BJ (cell line): ENCODE data around the gene MEGF6. TPM values are rescaled to one million over a fixed set of nuclear protein-coding genes. Genes with fewer than 3 reads are reported as not detected.

ENCODE experiments used
- CTCF ChIA-PET: fragments of 350-600 bp; formaldehyde crosslinking; extraction: SDS; loops from one replicate; lab custom pipeline; 2021; ENCODE audit warnings: antibody characterized with exemption, inconsistent platforms; lab: Yijun Ruan, JAX
- POLR2A ChIA-PET: fragments of 300-600 bp; sonication (Branson Sonifier 250); formaldehyde crosslinking; extraction: SDS; loops from one replicate; lab custom pipeline; 2021; ENCODE audit warnings: antibody characterized with exemption; lab: Charles Lee
- DNase-seq: peaks from one replicate; pipeline ENCODE4 v3.0.0-alpha.2; 2011; ENCODE audit warnings: low read depth
- H3K27me3 ChIP-seq: 2 replicates; pipeline ENCODE4 v1.6.0; 2011; ENCODE audit warnings: low read length; ENCODE audit not compliant: control insufficient read depth, insufficient read depth
- H3K36me3 ChIP-seq: 2 replicates; pipeline ENCODE4 v1.5.1; 2011; ENCODE audit warnings: low read length; ENCODE audit not compliant: control insufficient read depth, insufficient read depth
- H3K4me3 ChIP-seq: 2 replicates; pipeline ENCODE4 v1.5.1; 2011; ENCODE audit warnings: low read depth, mild to moderate bottlenecking, control low read depth, low read length
- polyA plus RNA-seq: library from polyadenylated mRNA; depleted of rRNA; stranded (reverse); fragments of >200 nt; gene quantifications from 2 replicates; pipeline ENCODE4 v1.2.3, GENCODE V29; 2011
- TF ChIP-seq, protein P1 (sequence below): IDR thresholded peaks from 2 replicates; pipeline ENCODE4 v1.5.1; 2011; ENCODE audit warnings: low read depth, mild to moderate bottlenecking, control low read depth, inconsistent platforms, low read length, moderate library complexity; ENCODE audit not compliant: insufficient read depth

Gene MEGF6
- polyA plus RNA-seq, 1 experiment = 77.4 TPM

DNA sequence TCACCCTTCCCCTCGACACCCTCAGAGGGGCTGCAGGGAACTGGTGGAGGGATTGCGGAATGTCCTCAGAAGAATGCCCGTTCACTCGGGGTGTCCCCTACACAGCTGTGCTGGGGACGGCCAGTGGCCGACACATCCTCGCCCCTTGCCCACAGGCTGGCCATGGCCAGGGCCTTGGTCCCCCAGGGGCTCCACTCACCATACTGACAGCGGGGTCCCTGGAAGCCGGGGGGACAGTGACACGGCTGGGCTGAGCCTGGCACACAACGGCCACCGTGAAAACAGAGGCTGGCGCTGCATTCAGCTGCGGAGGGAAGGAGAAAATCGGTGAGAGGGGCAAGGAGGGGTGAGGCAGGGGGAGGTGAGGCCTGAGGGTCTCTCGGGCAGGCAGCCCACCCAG lies 31.7 kb downstream of the MEGF6 start:
- TF ChIP-seq, protein P1, sequence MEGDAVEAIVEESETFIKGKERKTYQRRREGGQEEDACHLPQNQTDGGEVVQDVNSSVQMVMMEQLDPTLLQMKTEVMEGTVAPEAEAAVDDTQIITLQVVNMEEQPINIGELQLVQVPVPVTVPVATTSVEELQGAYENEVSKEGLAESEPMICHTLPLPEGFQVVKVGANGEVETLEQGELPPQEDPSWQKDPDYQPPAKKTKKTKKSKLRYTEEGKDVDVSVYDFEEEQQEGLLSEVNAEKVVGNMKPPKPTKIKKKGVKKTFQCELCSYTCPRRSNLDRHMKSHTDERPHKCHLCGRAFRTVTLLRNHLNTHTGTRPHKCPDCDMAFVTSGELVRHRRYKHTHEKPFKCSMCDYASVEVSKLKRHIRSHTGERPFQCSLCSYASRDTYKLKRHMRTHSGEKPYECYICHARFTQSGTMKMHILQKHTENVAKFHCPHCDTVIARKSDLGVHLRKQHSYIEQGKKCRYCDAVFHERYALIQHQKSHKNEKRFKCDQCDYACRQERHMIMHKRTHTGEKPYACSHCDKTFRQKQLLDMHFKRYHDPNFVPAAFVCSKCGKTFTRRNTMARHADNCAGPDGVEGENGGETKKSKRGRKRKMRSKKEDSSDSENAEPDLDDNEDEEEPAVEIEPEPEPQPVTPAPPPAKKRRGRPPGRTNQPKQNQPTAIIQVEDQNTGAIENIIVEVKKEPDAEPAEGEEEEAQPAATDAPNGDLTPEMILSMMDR = no peak
- Histone ChIP-seq H3K4me3 (no peak overlapping the region), H3K36me3 (no peaks in the 10 kb centered on the region), H3K27me3 (no peaks in the 10 kb centered on the region; the same call in none of the 2 replicates)
- no peak for DNase-seq
- POLR2A ChIA-PET = no interaction called here
- CTCF ChIA-PET = interaction anchor here (0.7 kb wide), 1 partner anchor 15 kb away, joined by 4 read pairs; no protein-coding TSS in a partner anchor

DNA sequence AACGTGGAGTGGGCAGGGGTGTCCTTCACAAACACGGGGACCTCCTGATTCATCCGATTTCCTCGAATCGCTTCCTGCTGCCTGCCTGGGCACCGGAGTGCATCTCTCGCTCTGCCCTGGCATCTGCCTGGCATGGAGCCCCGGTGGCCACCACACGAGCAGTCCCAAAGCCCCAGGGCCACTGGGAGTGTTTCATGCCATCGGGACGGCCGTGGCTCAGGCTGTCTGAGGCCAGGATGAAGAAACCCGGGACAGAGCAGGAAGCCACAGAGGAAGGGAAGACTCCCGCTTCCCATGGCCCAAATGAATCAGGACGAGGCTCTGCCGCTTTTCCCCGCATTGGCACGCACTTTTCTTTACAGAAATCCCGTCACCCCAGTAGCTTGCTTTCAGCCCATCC lies 32.4 kb downstream of the MEGF6 start:
- DNase-seq = no peak
- H3K4me3 ChIP-seq = no peak overlapping the region
- ChIA-PET CTCF (interaction anchor here (0.7 to 1.3 kb wide), 3 partner anchors 8 to 26 kb away, joined by 4 to 5 read pairs (median 4); no protein-coding TSS in a partner anchor), POLR2A (no interaction called here)
- no peaks in the 10 kb centered on the region for H3K36me3 ChIP-seq
- TF ChIP-seq, protein P1 = no peak
- no peaks in the 10 kb centered on the region; the same call in none of the 2 replicates for H3K27me3 ChIP-seq

DNA sequence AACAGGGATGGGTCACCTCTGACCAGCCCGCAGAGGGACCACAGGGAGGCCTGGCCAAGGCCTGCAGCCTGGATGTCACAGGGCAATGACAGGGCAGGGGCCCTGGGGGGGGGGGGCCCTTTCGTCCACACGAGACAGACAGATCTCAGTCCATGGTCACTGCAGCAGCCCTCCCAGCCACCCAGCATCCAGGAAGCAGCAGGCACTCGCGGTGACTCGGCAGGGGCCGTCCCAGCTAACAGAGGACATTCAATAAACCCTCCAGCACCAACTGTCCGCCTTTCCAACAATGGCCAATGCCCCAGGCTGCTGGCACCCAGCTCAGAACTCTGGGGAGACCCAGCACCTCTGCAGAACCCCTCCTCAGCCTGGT lies 32.9 kb downstream of the MEGF6 start:
- ChIA-PET POLR2A (no interaction called here), CTCF (interaction anchor here (0.6 to 4.6 kb wide), 4 partner anchors 9 to 41 kb away, joined by 4 to 24 read pairs (median 4); no protein-coding TSS in a partner anchor)

DNA sequence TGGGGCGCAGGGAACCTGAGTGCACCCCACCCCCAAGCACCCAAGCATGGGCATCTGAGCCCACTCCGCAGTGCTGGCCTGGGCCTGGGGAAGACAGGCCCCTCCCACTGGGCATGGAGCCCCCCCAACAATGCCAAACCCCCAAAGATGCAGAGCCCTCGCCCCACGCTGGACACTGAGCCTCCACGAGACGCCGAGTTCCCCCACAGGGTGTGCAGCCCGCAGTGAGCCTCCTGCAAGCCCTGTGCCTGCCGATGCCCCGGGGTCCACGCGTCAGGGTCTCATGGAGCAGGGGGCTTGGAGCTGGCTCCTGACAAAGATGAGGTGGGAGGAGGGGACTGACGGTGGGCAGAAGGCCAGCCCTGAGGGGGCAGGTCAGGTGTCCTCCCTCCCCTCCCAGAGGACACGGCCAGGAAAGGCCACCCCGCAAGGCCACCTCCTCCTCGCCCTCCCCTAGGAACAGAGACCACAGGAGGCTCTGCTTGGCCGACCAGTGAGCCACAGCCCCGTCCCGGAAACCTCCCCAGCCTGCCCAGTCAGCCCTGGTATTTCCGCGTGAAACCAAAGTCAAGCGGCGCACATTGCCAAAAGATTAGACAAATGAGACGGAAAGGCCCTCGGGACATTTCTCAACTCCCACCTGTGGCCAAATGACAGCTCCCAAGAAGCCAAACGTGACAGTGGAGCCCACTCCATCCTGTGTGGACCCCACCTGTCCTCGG lies 33.4 kb downstream of the MEGF6 start:
- Histone ChIP-seq H3K4me3 (no peak overlapping the region), H3K27me3 (no peaks in the 10 kb centered on the region; the same call in none of the 2 replicates), H3K36me3 (no peaks in the 10 kb centered on the region)
- CTCF ChIA-PET = interaction anchor here (0.6 to 4.6 kb wide), 6 partner anchors 9 to 41 kb away, joined by 3 to 24 read pairs (median 4); no protein-coding TSS in a partner anchor
- no peak for DNase-seq
- TF ChIP-seq, protein P1 = no peak
- POLR2A ChIA-PET = no interaction called here

More for the DNA sequence above, 32.9 kb downstream of the MEGF6 start:
- TF ChIP-seq, protein P1 = no peak
- no peak overlapping the region for H3K4me3 ChIP-seq
- H3K36me3 ChIP-seq = no peaks in the 10 kb centered on the region
- no peaks in the 10 kb centered on the region; the same call in none of the 2 replicates for H3K27me3 ChIP-seq
- no peak for DNase-seq

DNA sequence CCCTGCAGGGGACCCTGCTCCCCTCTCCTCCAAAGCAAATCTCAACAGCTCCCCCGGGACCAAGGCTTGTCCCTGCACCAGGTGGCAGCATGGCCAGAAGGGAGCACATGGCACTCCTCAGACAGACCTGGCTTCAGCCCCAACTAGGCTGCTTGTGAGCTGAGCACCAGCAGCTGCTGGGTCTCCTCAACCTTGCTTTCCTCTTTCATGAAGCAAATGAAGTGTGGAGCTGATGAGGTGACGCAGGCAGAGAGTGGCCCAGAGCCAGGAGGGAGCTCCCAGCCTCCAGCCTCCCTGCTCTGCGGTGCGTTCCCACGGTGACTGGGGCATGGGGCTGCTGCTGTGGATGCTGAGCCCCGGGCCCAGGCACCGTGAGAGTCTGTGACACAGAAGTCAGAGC lies 34.0 kb downstream of the MEGF6 start:
- no peak for DNase-seq
- ChIA-PET POLR2A (no interaction called here), CTCF (interaction anchor here (0.6 to 4.6 kb wide), 4 partner anchors 12 to 79 kb away, joined by 3 to 24 read pairs (median 3); no protein-coding TSS in a partner anchor)
- no peaks in the 10 kb centered on the region; the same call in none of the 2 replicates for H3K27me3 ChIP-seq
- TF ChIP-seq, protein P1 = no peak
- H3K4me3 ChIP-seq = no peak overlapping the region
- H3K36me3 ChIP-seq = no peaks in the 10 kb centered on the region
